H1 (cell line): ENCODE data around the gene TMEM174. TPM values are rescaled to one million over a fixed set of nuclear protein-coding genes. Genes with fewer than 3 reads are reported as not detected.

Experiments
- CEBPB ChIP-seq: IDR thresholded peaks from 2 replicates; pipeline ENCODE4 v1.6.1; 2012; ENCODE audit warnings: low read depth, low read length
- polyA plus RNA-seq, 7 experiments: library from polyadenylated mRNA; depleted of rRNA in 3 of 7; stranded (reverse) in 5 of 7; unstranded in 2 of 7; fragments of >200 nt in 5 of 7; fragments of 200-250 nt in 2 of 7; gene quantifications; 1 replicate in 5 of 7; 2 replicates in 1 of 7; 4 replicates in 1 of 7; pipeline versions ENCODE4 v1.2.1 to v1.2.3, GENCODE V29; 2011 to 2013; ENCODE audit warnings: missing spikeins in 2 of 7, mixed read lengths in 2 of 7
- total RNA-seq: library from RNA; stranded (reverse); fragmentation: NEBNext Ultra II Directional; extraction: Animal tissue kit (Norgen Biotek cat#: 25700); gene quantifications from 2 replicates; pipeline ENCODE4 v1.2.1, GENCODE V29; 2021

The TMEM174 gene
- total and polyA plus RNA-seq, 2 of the 8 experiments (the other 6 are each of a cell fraction or from before 2014, with no cell fraction given) = not detected

- no peak for TF ChIP-seq CEBPB
These were observed 14.7 kb upstream of the TMEM174 start (continued) for GRCh38 chr5:73158313-73158712.
